HEK293 (cell line): Measurements from ENCODE around the gene HEXIM1.

Source experiments
- CTCF ChIA-PET: fragments of 350-600 bp; formaldehyde crosslinking; extraction: SDS; loops from one replicate; lab custom pipeline; 2021; ENCODE audit warnings: antibody characterized with exemption; lab: Yijun Ruan, JAX
- POLR2A ChIA-PET: fragments of 300-600 bp; formaldehyde crosslinking; extraction: SDS; loops from one replicate; lab custom pipeline; 2020; ENCODE audit warnings: antibody characterized with exemption, inconsistent platforms; lab: Yijun Ruan, JAX
- H3K27ac ChIP-seq: fragments of 200-500 bp; sonication (Bioruptor generic); 2 replicates; pipeline ENCODE4 v1.5.1; 2014; ENCODE audit warnings: low read depth, low read length, control low read depth, inconsistent platforms; ENCODE audit errors: extremely low read depth
- H3K36me3 ChIP-seq, 2 experiments: fragments of 200-500 bp in 1 of 2; sonication (Bioruptor generic) in 1 of 2; 1 replicate in 1 of 2; 2 replicates in 1 of 2; pipeline ENCODE4 v1.5.1; 2014 to 2017; ENCODE audit warnings: inconsistent platforms in 2 of 2, low read length in 2 of 2; ENCODE audit not compliant: control insufficient read depth in 2 of 2, insufficient read depth in 1 of 2
- H3K4me1 ChIP-seq: fragments of 200-500 bp; sonication (Bioruptor generic); 2 replicates; pipeline ENCODE4 v1.5.1; 2014; ENCODE audit warnings: mild to moderate bottlenecking, low read length, inconsistent platforms; ENCODE audit not compliant: control insufficient read depth, insufficient read depth
- H3K4me3 ChIP-seq: 2 replicates; pipeline ENCODE4 v1.5.1; 2011; ENCODE audit warnings: low read depth, mild to moderate bottlenecking, control low read depth, low read length, moderate library complexity
- H3K9me3 ChIP-seq: fragments of 200-500 bp; sonication (Bioruptor generic); 2 replicates; pipeline ENCODE4 v1.5.1; 2014; ENCODE audit warnings: low read depth, low read length, inconsistent platforms; ENCODE audit not compliant: control insufficient read depth, insufficient read depth
- ZBTB20 ChIP-seq: fragments of 450-650 bp; formaldehyde crosslinking; IDR thresholded peaks from 2 replicates; pipeline ENCODE4 v1.5.1; 2016; ENCODE audit warnings: missing biosample characterization, missing genetic modification characterization
- ZNF223 ChIP-seq: fragments of 450-650 bp; formaldehyde crosslinking; IDR thresholded peaks from 2 replicates; pipeline ENCODE4 v1.5.1; 2016; ENCODE audit warnings: missing biosample characterization, missing genetic modification characterization
- ZNF302 ChIP-seq: fragments of 450-650 bp; formaldehyde crosslinking; IDR thresholded peaks from 2 replicates; pipeline ENCODE4 v1.5.1; 2016; ENCODE audit warnings: missing biosample characterization, missing genetic modification characterization, low read depth
- ZNF341 ChIP-seq: fragments of 450-650 bp; formaldehyde crosslinking; IDR thresholded peaks from 2 replicates; pipeline ENCODE4; 2016; ENCODE audit warnings: low read depth, missing biosample characterization, missing genetic modification characterization

Gene HEXIM1

DNA sequence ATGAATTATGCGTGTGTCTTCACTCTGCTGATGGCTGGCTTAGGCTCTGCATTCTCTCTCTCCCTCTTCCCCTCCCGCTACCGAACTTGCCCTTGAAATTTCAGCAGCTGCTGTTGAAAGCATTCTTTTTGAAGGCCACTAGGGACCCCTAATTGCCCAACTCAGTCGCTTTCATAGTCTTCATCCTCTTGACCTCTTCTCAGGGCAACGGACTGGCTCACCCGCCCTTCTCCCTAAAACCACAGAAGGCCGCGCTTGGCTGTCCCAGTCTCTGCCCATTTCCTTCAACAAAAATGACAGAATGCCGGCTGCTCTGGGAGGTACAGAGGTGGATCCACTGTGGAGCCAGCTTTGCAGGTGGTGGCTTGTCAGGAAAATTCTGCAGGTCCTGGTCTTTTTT is 52.4 kb downstream of the HEXIM1 start:
- H3K4me3 ChIP-seq = no peak overlapping the region
- TF ChIP-seq ZNF223 (tag by site-specific recombination) (no peak), ZNF341 (tag by site-specific recombination) (peak; percentile 39)
- ChIA-PET CTCF (interaction anchor here (0.7 to 10.8 kb wide), 7 partner anchors 8 to 72 kb away, joined by 3 to 301 read pairs (median 7); partner anchors contain the start of genes ACBD4 and HEXIM1), POLR2A (interaction anchor here (0.7 kb wide), 1 partner anchor 52 kb away, joined by 4 read pairs; the partner anchor contains the start of gene HEXIM1)
- no peaks in the 10 kb centered on the region for H3K36me3 ChIP-seq
- H3K27ac ChIP-seq = no peak overlapping the region
- H3K4me1 ChIP-seq = peaks cover 6% of the 10 kb centered on the region
- H3K9me3 ChIP-seq = no peaks in the 10 kb centered on the region

DNA sequence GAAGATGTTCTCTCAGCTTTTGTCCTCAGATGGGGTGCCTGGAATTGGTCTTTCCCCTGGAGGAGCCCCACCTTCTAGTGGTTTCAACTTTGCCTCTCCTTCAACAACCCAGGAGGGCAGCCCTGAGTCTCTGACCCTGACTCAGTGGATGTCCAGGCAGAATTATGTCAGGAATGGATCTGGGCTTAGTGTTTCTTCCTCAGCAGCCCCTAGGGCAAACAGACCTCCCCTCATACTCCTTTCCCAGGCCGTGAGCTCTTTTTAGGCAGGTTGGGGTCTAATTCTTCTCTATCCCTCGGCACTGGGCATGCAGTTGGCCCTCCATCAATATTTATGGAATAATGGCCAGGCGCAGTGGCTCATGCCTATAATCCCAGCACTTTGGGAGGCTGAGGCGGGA is 53.2 kb downstream of the HEXIM1 start:
- ChIA-PET POLR2A (interaction anchor here (0.7 kb wide), 1 partner anchor 53 kb away, joined by 4 read pairs; the partner anchor contains the start of gene HEXIM1), CTCF (interaction anchor here (0.5 to 10.8 kb wide), 8 partner anchors 18 to 233 kb away, joined by 3 to 301 read pairs (median 6); partner anchors contain the start of genes ACBD4, C1QL1 and HEXIM1)
- TF ChIP-seq ZNF302 (tag by site-specific recombination) (no peak), ZBTB20 (no peak)
- Histone ChIP-seq H3K4me3 (no peak overlapping the region), H3K27ac (no peak overlapping the region), H3K36me3 (no peaks in the 10 kb centered on the region), H3K9me3 (no peaks in the 10 kb centered on the region), H3K4me1 (peaks cover 6% of the 10 kb centered on the region)
